K562 (cell line): ENCODE measurements around the gene HMCN1. TPM values are rescaled to one million over a fixed set of nuclear protein-coding genes. Genes with fewer than 3 reads are reported as not detected.

Source experiments
- ATAC-seq: fragments of 200-7000 bp; cut with Tn5 transposase; 3 replicates; pipeline ENCODE4 v1.9.1; 2020; ENCODE audit warnings: moderate library complexity
- BruUV-seq: library from RNA; stranded (reverse); fragments of 400-500 nt; replicated peaks from 2 replicates; lab custom pipeline; 2021; lab: Mats Ljungman, UMichigan
- CTCF ChIA-PET: fragments of 300-600 bp; formaldehyde crosslinking; extraction: SDS; loops from one replicate; lab custom pipeline; 2021; ENCODE audit warnings: low intra/inter-chr PET ratio; lab: Yijun Ruan, JAX
- POLR2A ChIA-PET: fragments of 300-600, 350-650 bp; sonication (Branson Sonifier 250); formaldehyde crosslinking; extraction: SDS; loops from one replicate; lab custom pipeline; 2021; ENCODE audit warnings: antibody characterized with exemption, inconsistent platforms; lab: Yijun Ruan, JAX
- DNase-seq, 4 experiments: peaks; one replicate each; pipeline versions ENCODE4 v3.0.0 to v3.0.0-alpha.2; 2011 to 2018; ENCODE audit warnings: low spot score in 3 of 4, mixed read lengths in 3 of 4; ENCODE audit errors: extremely low read depth in 1 of 4
- FAIRE-seq: peaks from 2 replicates; lab custom pipeline; 2011; peaks lifted over from hg19 to GRCh38; lab: Jason Lieb, UNC
- H2AFZ ChIP-seq: 2 replicates; pipeline ENCODE4 v1.6.0; 2011; ENCODE audit warnings: low read depth, low read length, control low read depth, inconsistent platforms
- H3K27ac ChIP-seq: fragments of 200-600 bp; 3 replicates; pipeline ENCODE4 v1.8.0; 2011; ENCODE audit warnings: low read depth, mild to moderate bottlenecking, control low read depth, inconsistent platforms, low read length, moderate library complexity, mixed read lengths; ENCODE audit errors: extremely low read depth
- H3K27me3 ChIP-seq, 2 experiments: fragments of 300-600 bp in 1 of 2; 2 replicates in 1 of 2; 3 replicates in 1 of 2; pipeline versions ENCODE4 v1.6.0 to v1.8.0; 2011; ENCODE audit warnings: inconsistent platforms in 2 of 2, low read length in 2 of 2, mild to moderate bottlenecking in 1 of 2, mixed read lengths in 1 of 2, moderate library complexity in 1 of 2; ENCODE audit not compliant: control insufficient read depth in 2 of 2, insufficient read depth in 2 of 2
- H3K36me3 ChIP-seq: fragments of 300-600 bp; 3 replicates; pipeline ENCODE4 v1.8.0; 2011; ENCODE audit warnings: mild to moderate bottlenecking, low read length, inconsistent platforms; ENCODE audit not compliant: control insufficient read depth, insufficient read depth
- H3K4me1 ChIP-seq, 2 experiments: fragments of 200-600 bp in 1 of 2; replicated peaks in 1 of 2; 2 replicates in 1 of 2; 3 replicates in 1 of 2; pipeline versions ENCODE4 v1.5.1 to v1.8.0; 2011; ENCODE audit warnings: inconsistent platforms in 2 of 2, low read length in 2 of 2, mild to moderate bottlenecking in 1 of 2, mixed read lengths in 1 of 2, moderate library complexity in 1 of 2; ENCODE audit not compliant: control insufficient read depth in 2 of 2, insufficient read depth in 2 of 2
- H3K4me2 ChIP-seq: 2 replicates; pipeline ENCODE4 v1.6.1; 2011; ENCODE audit warnings: low read length, control low read depth, inconsistent platforms, mixed read lengths; ENCODE audit not compliant: insufficient read depth
- H3K4me3 ChIP-seq: fragments of 200-600 bp; sonication (generic), shearing (Covaris generic); 2 replicates; pipeline ENCODE4 v1.5.1; 2016; ENCODE audit warnings: control low read depth, inconsistent platforms
- H3K79me2 ChIP-seq: fragments of 200-600 bp; 3 replicates; pipeline ENCODE4 v1.8.0; 2011; ENCODE audit warnings: low read length, inconsistent platforms; ENCODE audit not compliant: control insufficient read depth, insufficient read depth
- H3K9ac ChIP-seq, 2 experiments: 2 replicates each; pipeline versions ENCODE4 v1.6.0 to v1.6.1; 2011; ENCODE audit warnings: low read depth in 2 of 2, low read length in 2 of 2, control low read depth in 1 of 2, inconsistent platforms in 1 of 2, mild to moderate bottlenecking in 1 of 2, mixed read lengths in 1 of 2; ENCODE audit not compliant: insufficient read depth in 1 of 2
- H3K9me1 ChIP-seq: one replicate; pipeline ENCODE4 v1.6.0; 2011; ENCODE audit warnings: inconsistent platforms, mild to moderate bottlenecking, low read length, moderate library complexity; ENCODE audit not compliant: control insufficient read depth, insufficient read depth
- H3K9me3 ChIP-seq: replicated peaks from 2 replicates; pipeline ENCODE4 v1.5.1; 2011; ENCODE audit warnings: low read depth, low read length, inconsistent platforms; ENCODE audit not compliant: control insufficient read depth, insufficient read depth
- H4K20me1 ChIP-seq: replicated peaks from 2 replicates; pipeline ENCODE4 v1.6.1; 2011; ENCODE audit warnings: low read length, inconsistent platforms, mixed read lengths; ENCODE audit not compliant: control insufficient read depth, insufficient read depth
- CREB1 ChIP-seq, 2 experiments: sonication (generic) in 1 of 2; formaldehyde crosslinking in 1 of 2; IDR thresholded peaks; 2 replicates each; pipeline versions ENCODE4 v1.6.1 to v1.8.0; 2012 to 2022; ENCODE audit warnings: inconsistent platforms in 1 of 2, mild to moderate bottlenecking in 1 of 2, missing genetic modification reagents in 1 of 2, moderate library complexity in 1 of 2
- HBP1 ChIP-seq: fragments of 450-650 bp; formaldehyde crosslinking; IDR thresholded peaks from 2 replicates; pipeline ENCODE4 v1.4.0; 2022; ENCODE audit warnings: missing genetic modification characterization
- KAT7 ChIP-seq: sonication (generic); formaldehyde crosslinking; IDR thresholded peaks from 2 replicates; pipeline ENCODE4 v1.8.0; 2022; ENCODE audit warnings: missing genetic modification reagents, mild to moderate bottlenecking, borderline replicate concordance
- RFX5 ChIP-seq: IDR thresholded peaks from 2 replicates; pipeline ENCODE4 v1.6.1; 2011; ENCODE audit warnings: low read depth, mild to moderate bottlenecking, improper control_type of control experiment, low read length
- RHOXF2B ChIP-seq: fragments of 250-450 bp; sonication (Bioruptor Pico); conservative IDR thresholded peaks from 2 replicates; pipeline ENCODE4 v1.5.1; 2021
- SLC30A9 ChIP-seq: fragments of 250-450 bp; sonication (Bioruptor Pico); IDR thresholded peaks from 2 replicates; pipeline ENCODE4 v1.8.0; 2022; ENCODE audit warnings: mild to moderate bottlenecking, moderate library complexity
- ZKSCAN3 ChIP-seq: fragments of 250-450 bp; sonication (Bioruptor Pico); IDR thresholded peaks from 2 replicates; pipeline ENCODE4 v1.4.0; 2020
- ZNF407 ChIP-seq: fragments of 450-650 bp; IDR thresholded peaks from 2 replicates; pipeline ENCODE4 v1.6.1; 2016; ENCODE audit warnings: low read depth
- ZNF518B ChIP-seq: fragments of 250-450 bp; sonication (Bioruptor Pico); IDR thresholded peaks from 2 replicates; pipeline ENCODE4 v1.5.0; 2021; ENCODE audit warnings: mild to moderate bottlenecking, moderate library complexity
- WGBS: fragments of 100-300 bp; shearing (Covaris generic); methylation state at CpG from one replicate; pipeline ENCODE4 v1.1.6; 2016; ENCODE audit warnings: low coverage, mixed read lengths; ENCODE audit not compliant: insufficient coverage; ENCODE audit errors: missing lambda C conversion rate; 5-methylcytosine and 5-hydroxymethylcytosine counted together
- in situ Hi-C: fragments of 300-500 bp; cut with MboI; formaldehyde crosslinking; loops from 4 replicates; pipeline ENCODE4 v1.15.0; 2018; ENCODE audit warnings: inconsistent platforms, mixed read lengths
- intact Hi-C: fragments of 100-400 bp; cut with micrococcal nuclease; formaldehyde crosslinking; loops from 2 replicates; pipeline ENCODE4 v1.14.2; 2022
- polyA plus RNA-seq, 8 experiments: library from polyadenylated mRNA; depleted of rRNA in 4 of 8; stranded (reverse) in 5 of 8; unstranded in 3 of 8; fragments of >200 nt; fragmentation: Nextera tagmentation in 2 of 8; fragmentation: Illumina TruSeq in 1 of 8; extraction: Ambion mirVana in 2 of 8; extraction: Trizol in 1 of 8; gene quantifications; 2 replicates each; pipeline versions ENCODE4 v1.2.1 to v1.2.3, GENCODE V29; 2011 to 2014; ENCODE audit warnings: inconsistent platforms in 1 of 8, missing spikeins in 1 of 8
- total RNA-seq, 7 experiments: library from RNA; depleted of rRNA in 6 of 7; stranded (reverse); fragments of >200 nt in 6 of 7; fragmentation: Illumina TruSeq in 2 of 7; extraction: Trizol in 2 of 7; gene quantifications; 2 replicates each; pipeline versions ENCODE4 v1.2.1 to v1.2.3, GENCODE V29; 2011 to 2021; ENCODE audit warnings: low replicate concordance in 1 of 7

The HMCN1 gene
- total and polyA plus RNA-seq, 9 of the 15 experiments (the other 6 are each of a cell fraction or from before 2014, with no cell fraction given): 0.07 to 0.36 (median 0.21) TPM

GRCh38 chr1:185853739-185854138 is 119.5 kb downstream of the HMCN1 start:
- no peaks in the 10 kb centered on the region for H4K20me1 ChIP-seq
- H3K27ac ChIP-seq: no peak overlapping the region
- no peak overlapping the region for H2AFZ ChIP-seq
- no peak overlapping the region for H3K4me3 ChIP-seq
- no peak overlapping the region for H3K9ac ChIP-seq
- H3K36me3 ChIP-seq: no peaks in the 10 kb centered on the region
- ChIA-PET POLR2A (no interaction called here), CTCF (no interaction called here)
- WGBS: 0% methylated on average over 1 of the region's 1 CpG
- intact Hi-C loops (no loop called here), in situ Hi-C loops (no loop called here)
- H3K9me1 ChIP-seq: no peaks in the 10 kb centered on the region
- DNase-seq (no peak), FAIRE-seq (no peak), ATAC-seq (no peak)
- no peaks in the 10 kb centered on the region for H3K79me2 ChIP-seq
- H3K9me3 ChIP-seq: no peaks in the 10 kb centered on the region
- H3K4me1 ChIP-seq: no peaks in the 10 kb centered on the region
- BruUV-seq: no TSS peak
- no peaks in the 10 kb centered on the region for H3K27me3 ChIP-seq
- no peak overlapping the region for H3K4me2 ChIP-seq
- TF ChIP-seq KAT7 (CRISPR knock-in tag): no peak
- no peak for TF ChIP-seq ZKSCAN3 (CRISPR knock-in tag)
- no peak for TF ChIP-seq ZNF518B
- TF ChIP-seq ZNF407: no peak
- no peak for TF ChIP-seq SLC30A9 (CRISPR knock-in tag)
- TF ChIP-seq CREB1 (IDR thresholded peaks at IDR 0.05): no peak
- no peak for TF ChIP-seq CREB1 (CRISPR knock-in tag; IDR thresholded peaks at IDR 0.05)
- no peak for TF ChIP-seq HBP1 (CRISPR knock-in tag)
- no peak for TF ChIP-seq RFX5
- no peak for TF ChIP-seq RHOXF2B (CRISPR knock-in tag)
